Spleen (tissue), 7 donors: Measurements from ENCODE around the gene CNKSR3.

Source experiments
- POLR2AphosphoS5 ChIP-seq, 3 donors: sonication (generic); formaldehyde crosslinking; IDR thresholded peaks; one replicate each; pipeline ENCODE4 v1.5.1; 2017; ENCODE audit warnings: antibody characterized with exemption in 3 of 3
- TF ChIP-seq, protein P1 (sequence below), 11 experiments: fragments of 200-600 bp in 7 of 11; fragments of 450-650 bp in 4 of 11; sonication (generic) in 4 of 11; IDR thresholded peaks in 8 of 11; conservative IDR thresholded peaks in 3 of 11; 1 replicate in 7 of 11; 2 replicates in 4 of 11; pipeline versions ENCODE4 v1.4.0 to v1.8.0; 2016 to 2021; ENCODE audit warnings: antibody characterized with exemption in 11 of 11, inconsistent platforms in 4 of 11, mild to moderate bottlenecking in 1 of 11
- donor health status: DM: no; HTN: no; CAD: no; lungs with moderate emphysema.
- donor health status: DM: no; HTN: no; CAD: no.
- donor health status: DM: no; HTN: no; CAD: no.

DNA sequence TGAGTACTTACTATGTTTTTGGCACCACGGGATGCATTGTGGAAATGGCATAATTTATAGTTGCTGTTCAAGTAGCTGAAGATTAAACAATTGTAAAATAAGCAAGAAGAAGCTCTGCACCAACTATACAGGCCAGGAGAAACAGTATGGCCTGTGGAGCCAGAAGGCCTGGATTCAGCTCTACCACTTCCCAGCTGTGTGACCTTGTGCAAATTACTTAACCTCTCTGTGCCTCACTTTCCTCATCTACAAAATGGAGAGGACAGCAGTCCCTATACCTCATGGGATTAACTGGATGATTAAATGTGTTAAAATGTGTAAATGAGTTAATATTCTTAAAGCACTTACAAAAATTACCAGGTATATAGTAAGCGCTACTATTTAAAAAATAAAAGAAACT lies 49.1 kb downstream of the CNKSR3 start:
- TF ChIP-seq POLR2AphosphoS5 (IDR thresholded peaks at IDR 0.05): no peak
- TF ChIP-seq, protein P1, sequence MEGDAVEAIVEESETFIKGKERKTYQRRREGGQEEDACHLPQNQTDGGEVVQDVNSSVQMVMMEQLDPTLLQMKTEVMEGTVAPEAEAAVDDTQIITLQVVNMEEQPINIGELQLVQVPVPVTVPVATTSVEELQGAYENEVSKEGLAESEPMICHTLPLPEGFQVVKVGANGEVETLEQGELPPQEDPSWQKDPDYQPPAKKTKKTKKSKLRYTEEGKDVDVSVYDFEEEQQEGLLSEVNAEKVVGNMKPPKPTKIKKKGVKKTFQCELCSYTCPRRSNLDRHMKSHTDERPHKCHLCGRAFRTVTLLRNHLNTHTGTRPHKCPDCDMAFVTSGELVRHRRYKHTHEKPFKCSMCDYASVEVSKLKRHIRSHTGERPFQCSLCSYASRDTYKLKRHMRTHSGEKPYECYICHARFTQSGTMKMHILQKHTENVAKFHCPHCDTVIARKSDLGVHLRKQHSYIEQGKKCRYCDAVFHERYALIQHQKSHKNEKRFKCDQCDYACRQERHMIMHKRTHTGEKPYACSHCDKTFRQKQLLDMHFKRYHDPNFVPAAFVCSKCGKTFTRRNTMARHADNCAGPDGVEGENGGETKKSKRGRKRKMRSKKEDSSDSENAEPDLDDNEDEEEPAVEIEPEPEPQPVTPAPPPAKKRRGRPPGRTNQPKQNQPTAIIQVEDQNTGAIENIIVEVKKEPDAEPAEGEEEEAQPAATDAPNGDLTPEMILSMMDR (IDR thresholded peaks at IDR 0.05 in 8 of 11, conservative IDR thresholded peaks at IDR 0.05 in 3 of 11): no peak
